HG03378 (cell line): Measurements from ENCODE around the gene ADAM12.

Experiments
- ATAC-seq: cut with Tn5 transposase; IDR thresholded peaks from one replicate; pipeline ENCODE4 v1.9.1; 2021; ENCODE audit warnings: mild to moderate bottlenecking, moderate library complexity; ENCODE audit not compliant: unreplicated experiment

The ADAM12 gene

DNA sequence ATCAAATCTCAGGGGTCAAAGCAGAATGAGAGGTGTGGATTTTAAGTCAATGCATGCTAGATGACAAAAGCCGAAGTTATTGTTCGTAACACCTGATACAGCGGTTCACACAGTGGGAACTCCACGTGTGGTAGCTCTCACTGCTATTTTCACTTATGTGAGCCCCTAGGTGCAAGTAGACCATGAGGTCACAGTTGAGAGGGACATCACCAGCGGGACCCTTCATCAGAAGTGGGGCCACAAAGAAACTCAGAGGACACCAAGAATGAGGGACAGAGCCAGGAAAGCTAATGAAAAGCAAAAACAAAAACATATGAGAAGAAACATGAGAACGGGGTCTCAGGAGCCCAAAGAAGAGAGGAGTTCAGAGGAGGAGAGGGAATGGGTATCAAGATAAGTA is 63.5 kb downstream of the ADAM12 start:
- no peak for ATAC-seq

DNA sequence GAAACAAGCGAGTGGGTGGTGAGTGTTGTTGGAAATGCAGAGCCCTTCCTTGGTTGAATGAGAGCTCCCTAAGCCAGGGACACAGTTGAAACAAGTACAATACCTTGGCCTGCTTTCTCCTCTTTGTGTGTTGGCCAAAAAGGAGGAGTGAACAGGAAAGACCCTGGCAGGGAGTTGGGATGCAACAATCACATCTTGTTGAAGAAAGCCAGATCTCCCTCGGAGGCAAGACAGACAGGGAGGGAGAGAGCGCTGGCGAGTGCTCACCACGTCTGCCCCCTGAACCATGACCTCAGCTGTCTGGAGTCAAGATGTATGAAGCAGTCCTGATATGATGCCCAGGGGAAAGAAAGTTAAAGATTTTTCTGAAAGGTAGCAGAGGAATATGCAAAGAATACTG is 66.8 kb downstream of the ADAM12 start:
- no peak for ATAC-seq

DNA sequence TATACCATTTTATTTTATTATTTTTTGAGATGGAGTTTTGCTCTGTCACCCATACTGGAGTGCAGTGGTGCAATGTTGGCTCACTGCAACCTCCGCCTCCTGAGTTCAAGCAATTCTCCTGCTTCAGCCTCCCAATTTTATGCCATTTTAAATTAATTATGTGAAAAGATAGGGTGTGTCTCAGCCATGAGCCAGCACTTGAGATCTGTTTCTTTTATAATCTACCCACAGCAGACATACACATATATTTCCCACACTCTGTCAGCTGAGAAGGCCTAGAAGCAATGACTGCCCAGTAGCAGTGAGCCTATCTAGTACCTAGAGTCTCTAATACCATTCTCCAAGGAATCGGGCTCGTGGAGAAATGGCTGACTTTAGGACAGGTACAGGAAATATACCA is 70.5 kb downstream of the ADAM12 start:
- no peak for ATAC-seq

DNA sequence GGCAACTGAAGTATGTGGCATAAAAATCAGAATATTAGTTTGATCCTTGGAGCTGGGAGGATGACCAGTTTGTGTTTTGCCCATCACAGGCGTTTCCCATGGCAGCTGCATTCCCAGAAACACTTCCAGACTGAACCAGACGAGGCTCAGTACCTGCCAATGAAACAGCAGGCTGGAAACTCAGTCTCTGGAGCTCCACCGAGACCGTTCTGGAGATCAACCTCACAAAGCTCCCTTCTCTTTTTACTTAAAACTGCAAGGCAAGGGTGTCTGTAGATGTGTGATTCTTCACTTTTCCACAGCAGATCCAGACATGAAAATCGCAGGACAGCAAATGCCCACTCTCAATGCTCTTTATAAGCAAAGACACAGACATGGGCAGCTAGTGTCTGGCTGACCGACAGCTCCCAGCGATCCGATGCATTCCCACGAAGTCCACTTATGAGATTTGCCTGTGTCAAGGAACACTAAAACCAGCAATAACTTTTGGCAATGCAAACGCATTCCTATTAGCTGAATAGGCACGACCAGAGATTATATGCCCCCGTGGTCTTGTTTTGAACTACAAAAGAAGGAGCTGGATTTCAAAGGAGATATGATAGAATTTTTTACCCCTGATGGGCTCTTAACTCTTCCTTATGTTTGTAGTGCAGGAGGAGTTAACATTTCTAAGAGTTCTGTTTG is 72.6 kb downstream of the ADAM12 start:
- no peak for ATAC-seq

DNA sequence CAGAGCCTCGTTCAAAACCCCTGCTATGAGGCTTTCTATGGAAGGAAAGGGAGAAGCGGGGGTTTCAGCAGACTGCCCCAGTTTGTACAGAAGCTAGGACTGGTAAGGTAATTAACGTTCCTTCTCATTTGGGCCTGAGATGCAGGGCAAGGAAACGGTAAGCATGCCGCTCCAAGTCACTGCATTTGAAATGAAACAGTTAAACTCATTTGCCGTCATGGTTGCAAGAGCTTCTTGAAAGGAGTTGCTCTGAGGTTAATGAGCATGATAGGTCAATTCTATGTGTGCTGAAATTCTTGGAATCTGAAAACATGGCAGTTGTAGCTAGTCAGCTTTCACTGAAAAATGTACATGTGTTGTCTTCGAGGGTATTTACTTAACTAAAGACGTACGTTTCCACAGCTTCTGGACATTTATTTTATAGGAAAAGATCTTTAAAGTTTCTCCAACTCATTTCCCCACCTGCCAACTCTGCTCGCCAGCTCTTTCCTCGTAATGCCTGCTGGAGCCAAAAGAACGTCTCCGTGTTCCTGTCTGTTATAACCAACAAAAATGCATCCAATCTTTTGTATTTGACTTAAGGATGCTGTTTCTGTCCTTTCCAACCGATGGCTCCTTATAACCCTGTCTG is 73.3 kb downstream of the ADAM12 start:
- ATAC-seq: no peak

DNA sequence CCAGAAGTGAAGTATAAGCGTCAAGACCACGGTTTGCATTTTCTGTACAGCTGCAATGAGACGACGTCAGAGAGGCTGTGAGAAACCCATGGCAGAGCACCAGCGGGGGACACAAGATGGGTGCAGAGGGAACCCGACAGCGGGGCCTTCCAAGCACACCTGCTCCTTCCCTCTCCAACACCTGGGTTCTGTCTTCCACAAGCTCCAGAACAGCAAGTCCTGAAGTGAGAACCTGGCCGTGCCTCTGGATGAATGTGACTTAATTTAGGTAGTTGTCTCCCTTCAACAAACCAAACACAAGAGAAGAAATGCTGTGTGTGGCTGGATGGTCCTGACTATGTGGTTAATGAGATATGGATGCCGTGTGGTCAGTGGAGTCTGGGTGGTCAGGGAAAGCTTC is 76.1 kb downstream of the ADAM12 start:
- ATAC-seq: no peak

DNA sequence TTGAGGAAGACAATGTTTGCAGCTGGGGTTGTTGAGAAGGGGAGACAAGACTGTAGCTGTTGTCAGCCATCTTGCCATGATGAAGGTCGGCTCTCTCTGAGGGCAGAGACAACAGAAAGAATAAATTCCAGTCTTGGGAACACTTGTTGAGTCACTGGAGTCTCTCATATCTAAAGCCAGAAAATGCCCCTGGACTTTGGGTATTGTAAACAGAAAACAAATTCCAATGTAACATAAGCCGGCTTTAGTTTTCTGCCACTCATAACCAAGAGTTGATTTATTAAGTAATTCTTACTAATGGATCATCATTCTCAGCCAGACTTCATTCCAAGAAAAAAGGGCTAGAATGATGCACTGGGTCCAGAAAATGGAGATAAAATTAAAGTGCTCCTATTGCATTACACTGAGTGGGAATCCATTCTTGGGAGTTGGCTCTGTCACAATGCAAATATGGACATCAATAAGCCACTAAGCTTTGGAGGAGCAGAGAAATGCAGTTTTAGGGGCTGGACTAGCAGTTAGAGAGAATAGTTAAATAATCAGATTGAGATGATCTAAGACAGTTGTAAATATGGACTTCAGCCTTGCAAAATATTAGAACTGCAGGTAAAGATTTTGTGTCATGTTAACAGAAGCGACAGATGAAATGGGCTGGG is 78.9 kb downstream of the ADAM12 start:
- no peak for ATAC-seq

DNA sequence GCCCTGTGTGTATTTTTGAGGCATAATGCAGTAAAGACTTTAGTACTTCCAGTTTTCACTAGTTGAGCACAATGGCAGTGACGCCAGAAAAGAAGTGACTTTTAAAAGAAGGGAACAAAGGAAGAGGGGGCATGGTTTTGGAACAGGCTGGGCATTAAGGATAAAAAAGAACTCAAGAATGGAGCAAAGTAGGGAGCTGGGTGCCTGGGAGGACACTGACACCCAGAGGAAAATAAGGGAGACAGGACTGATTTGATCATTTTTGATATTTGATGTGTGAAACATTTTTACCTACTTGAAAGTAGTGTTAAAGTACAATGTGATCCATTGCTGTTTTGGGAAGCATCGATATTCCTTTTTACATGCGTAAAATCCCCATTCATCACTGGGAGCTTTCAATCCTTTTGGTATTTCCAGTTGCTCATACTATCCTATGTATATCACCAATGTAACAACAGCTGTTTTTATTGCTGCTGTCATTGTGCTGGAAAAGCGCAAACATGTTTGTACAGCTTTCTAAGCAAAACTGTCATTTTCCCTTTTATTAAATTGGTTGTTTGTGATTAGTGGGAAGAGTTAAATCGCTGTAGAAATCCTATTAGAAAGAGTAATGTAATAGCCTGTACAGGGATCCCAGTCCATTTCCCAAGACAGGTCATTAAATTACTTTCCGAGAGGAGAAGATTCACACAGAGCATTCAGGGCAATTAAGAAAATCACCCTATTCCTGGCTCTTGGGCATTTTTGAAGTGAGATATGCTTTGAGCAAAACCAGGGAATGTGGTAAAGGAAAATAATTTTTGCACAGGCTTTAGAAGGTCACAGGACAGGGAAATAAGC is 85.2 kb downstream of the ADAM12 start:
- ATAC-seq: no peak

DNA sequence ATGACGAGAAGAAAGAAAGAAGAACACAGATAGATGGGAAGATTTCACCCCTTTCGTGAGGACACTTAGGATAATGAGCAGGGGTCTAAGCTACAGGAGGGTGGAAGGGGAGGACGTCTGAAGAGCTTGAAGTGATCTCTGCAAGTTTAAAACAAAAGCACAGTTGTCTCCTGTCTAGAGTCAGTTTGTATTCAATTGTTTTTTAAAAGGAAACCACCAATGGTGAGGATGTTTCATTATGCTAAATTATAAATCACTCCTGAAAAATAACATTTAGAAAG is 85.9 kb downstream of the ADAM12 start:
- no peak for ATAC-seq

DNA sequence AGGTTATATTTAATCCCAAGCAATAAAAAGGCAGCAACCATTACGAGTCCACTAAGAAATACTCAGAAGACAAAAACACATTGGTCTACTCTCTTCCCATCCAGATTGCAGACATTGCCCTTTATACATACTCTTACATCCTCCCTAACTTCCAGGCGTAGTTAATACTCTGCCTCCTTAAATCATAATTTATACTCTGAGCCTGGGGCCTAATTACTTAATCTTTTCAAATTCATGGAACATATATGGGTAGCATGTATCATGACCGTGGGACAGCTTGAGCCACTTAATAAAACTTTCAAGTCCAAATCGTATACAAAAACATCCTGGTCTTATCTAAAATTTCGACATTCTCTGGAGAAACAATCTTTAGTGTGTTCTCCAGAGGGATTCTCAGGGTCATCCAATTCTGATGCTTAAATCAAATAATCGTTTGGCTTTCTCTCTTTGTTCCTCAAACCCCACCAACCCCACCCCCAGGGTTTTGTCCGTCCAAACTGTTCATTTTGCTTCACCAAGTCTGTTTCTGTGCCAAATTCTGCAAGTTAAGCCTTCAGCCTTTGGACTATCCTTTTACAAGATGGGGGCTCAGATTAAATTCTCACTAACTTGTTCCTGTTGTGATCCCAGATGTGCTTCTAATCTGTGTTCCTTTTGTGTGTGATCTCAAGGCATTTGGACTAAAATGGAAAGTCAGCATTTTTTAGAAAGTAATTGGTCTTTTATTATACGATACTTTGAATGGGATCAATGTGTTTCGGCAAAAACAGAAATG is 86.4 kb downstream of the ADAM12 start:
- no peak for ATAC-seq

DNA sequence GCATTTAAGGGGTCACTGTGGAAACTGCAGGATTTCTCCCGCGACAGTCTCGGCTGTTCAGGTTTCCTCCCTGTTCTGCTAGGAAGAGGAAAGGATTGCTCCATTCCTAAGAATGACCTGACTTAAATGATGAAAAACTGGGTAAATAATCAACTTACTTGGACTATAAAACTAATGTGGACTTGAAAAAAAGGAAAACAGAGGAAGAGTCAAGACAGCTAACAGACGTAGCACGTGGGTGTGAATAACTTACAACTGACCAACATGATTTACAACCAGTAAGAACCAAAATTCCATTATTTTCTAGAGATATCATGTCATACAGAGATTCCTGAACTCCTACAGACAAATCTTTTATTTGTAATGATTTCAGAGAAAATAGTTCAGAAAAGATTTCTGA is 93.8 kb downstream of the ADAM12 start:
- ATAC-seq: no peak

DNA sequence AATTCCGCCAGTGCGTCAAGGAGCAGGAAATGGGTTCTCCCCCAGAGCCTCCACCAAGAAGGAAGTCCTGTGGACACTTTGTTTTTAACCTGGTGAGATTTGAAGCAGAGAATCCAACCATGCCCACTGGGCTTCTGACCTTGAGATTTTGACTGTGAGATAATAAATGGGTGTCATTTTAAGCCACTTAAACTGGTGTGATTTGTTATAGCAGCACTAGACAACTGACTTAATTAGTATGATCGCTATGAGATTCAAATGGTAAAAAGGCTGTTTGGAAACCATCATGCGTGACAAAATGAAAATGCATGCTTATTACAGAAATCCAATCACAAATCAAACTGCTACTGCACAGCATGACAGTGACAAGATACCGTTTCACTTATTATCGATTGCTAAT is 98.0 kb downstream of the ADAM12 start:
- no peak for ATAC-seq

DNA sequence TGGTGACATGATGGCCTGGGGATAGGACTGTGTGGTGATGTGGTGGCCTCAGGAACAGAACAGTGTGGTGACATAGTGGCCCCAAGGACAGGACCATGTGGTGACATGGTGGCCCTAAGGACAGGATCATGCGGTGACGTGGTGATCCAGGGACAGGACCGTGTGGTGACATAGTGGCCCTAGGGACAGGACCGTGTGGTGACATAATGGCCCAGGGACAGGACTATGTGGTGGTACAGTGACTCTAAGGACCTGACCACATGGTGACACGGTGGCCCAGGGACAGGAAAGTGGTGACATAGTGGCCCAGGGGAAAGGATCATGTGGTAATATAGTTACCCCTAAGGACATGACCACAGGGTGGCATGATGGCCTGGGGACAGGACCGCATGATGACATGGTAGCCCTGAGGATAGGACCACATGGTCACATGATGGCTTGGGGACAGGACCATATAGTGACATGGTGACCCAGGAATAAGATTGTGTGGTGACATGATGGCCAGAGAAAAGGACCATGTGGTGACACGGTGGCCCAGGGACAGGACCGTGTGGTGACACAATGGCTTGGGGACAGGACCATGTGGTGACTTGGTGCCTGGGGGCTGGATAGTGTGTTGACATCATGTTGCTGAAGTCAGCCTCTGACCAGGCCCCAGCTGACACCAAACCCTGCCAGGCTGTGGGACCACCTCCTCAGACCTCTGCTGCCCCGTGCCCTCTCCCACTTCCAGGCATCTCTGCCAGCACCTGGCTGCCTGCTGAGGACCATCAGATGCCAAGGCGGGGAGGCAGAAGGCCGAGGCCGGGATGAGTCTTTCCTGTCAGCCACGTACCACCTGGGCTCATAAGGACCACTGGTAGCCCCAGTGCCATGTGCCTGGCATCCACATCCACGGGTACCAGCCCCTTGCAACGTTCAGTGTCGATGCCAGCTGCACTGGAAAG is 99.5 kb downstream of the ADAM12 start:
- no peak for ATAC-seq

DNA sequence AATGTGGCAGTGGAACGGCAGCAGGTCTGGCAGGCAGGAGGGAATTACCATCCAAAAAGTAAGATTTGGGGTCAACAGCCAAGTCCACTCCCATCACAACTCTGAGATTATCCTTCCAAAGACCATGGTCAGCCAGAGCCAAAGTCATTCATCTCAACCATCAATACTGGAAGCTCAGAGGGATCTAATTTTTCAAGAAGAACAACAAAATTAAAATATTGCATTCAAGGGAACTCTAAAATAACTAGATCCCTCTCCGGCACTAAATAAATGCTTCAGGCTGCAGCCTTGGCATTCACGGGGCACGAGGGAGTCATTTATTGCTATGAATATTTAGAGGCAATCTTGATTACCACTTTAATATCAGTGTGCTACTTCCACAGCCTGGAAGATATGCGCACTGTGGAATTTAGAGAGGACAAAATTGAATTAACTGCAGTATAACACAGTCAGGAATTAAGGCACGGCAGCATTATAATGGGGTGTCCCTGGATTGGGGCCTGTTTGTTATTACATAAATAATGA is 102.0 kb downstream of the ADAM12 start:
- no peak for ATAC-seq

DNA sequence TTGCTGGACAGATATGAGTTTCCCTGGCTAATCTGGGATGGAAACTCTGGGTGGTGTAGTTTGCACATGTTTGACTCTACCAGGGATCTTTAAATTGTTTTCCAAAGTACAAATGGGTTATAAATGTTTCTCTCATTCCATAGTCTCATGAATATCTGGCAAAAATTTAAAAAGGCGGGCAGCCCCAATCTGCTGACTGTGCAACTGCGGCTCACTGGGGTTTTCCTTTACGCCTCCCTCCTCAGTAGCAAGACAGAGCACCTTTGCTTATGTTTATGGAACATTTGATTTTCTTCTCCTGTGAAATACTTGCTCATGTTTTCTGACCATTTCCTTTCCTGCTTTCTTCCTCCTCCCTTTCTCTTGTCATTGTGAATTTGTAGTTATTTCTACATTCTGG is 105.0 kb downstream of the ADAM12 start:
- no peak for ATAC-seq

DNA sequence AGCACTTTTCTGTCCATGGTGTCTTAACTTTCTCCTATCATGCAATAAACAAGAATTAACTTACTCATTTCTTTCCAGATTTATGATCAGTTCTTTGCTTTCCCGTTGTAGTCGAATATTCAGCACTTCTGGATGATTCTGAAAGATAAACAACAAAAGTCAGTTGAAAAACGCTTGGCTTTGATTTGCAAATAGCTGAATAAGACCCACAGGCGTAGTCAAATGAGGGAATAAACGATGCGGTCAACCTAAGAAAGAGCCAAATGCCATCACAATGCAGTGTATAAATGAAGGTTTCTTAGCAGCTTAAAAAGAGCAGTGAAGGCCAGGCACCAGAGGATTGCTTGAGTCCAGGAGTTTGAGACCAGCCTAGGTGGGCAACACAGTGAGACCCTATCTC is 109.4 kb downstream of the ADAM12 start:
- ATAC-seq: no peak

DNA sequence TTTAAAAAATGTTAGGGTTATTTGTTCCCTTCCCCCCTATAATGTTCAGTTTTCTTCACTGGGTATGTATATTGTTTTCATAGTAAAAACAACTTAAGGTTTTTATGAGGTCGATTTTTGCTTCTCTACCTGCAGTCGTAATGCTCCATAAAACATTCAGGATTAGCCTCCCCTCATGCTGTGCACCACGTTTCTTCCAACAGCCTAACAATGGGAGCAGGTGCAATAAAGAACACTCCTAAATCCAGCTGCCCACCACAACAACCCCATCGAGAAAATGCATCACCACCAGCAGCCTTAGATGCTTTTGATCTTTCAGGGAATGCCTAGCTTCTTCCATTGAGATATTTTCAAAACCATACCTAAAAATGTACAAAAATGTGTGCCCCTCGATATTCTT is 111.1 kb downstream of the ADAM12 start:
- no peak for ATAC-seq

DNA sequence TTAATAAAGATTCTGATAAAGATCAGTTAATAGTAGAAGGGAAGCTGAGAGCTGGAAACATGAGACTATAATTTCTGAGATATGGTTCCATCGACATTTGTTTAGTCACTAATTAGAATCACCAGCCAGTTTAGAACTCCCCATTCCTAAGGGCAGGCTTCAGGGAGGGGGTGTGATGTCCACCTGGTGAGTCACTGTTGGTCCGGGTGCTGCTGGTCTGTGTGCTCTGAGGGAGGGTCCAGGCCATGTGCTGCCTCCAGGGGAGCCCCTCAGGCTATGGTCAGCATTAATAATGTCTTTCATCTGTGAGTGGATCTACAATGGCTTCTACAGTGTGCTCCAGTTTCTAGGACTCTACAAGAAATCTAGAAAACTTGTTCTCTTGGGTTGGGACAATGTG is 115.8 kb downstream of the ADAM12 start:
- ATAC-seq: no peak

DNA sequence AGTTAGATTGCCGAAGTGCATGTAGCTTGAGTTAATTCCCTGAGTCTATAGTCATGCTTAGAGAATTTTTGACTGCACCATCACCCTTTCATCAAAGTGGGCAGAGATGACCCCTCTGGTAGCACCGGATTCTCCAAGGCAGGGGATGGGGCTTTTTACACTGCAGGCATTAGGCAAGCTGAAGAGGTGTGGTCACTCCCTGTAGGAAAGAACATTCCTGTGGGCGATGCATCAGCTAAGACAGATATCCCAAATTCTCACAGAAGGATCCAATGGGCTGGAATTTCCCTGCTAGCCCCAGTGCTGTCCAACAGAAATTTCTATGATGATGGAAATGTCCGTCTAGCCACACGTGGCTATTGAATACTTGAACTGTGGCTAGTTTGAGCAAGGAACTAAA is 118.2 kb downstream of the ADAM12 start:
- ATAC-seq: no peak
